ENCODE results near the gene ARHGEF3.

DNA sequence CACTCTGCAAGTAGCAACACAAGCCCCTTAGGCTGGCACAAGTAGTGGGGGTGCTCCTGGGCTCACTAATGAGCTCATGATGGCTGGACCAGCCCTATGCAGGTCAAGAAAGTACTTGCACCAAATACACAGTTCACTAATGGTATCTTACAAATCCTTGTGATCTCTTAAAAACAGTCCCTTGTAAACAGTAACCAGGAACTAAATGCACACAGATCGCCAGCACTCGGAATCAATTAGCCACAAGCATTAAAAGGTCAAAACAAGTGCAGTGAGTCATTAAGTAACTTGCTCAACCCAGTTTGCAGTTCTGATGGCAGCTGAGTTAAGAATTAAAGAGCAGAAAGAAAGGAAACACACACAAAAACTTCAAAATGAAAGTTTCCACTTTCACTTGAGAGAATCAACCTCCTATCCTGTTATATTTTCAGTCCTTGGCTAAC is 43.2 kb downstream of the ARHGEF3 start:
- TF ChIP-seq, protein P1, sequence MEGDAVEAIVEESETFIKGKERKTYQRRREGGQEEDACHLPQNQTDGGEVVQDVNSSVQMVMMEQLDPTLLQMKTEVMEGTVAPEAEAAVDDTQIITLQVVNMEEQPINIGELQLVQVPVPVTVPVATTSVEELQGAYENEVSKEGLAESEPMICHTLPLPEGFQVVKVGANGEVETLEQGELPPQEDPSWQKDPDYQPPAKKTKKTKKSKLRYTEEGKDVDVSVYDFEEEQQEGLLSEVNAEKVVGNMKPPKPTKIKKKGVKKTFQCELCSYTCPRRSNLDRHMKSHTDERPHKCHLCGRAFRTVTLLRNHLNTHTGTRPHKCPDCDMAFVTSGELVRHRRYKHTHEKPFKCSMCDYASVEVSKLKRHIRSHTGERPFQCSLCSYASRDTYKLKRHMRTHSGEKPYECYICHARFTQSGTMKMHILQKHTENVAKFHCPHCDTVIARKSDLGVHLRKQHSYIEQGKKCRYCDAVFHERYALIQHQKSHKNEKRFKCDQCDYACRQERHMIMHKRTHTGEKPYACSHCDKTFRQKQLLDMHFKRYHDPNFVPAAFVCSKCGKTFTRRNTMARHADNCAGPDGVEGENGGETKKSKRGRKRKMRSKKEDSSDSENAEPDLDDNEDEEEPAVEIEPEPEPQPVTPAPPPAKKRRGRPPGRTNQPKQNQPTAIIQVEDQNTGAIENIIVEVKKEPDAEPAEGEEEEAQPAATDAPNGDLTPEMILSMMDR (IDR thresholded peaks at IDR 0.05 in 4 of 5, conservative IDR thresholded peaks at IDR 0.05 in 1 of 5): no peak
- TF ChIP-seq POLR2A (IDR thresholded peaks at IDR 0.05): no peak
